HG03039 (cell line): ENCODE data around the gene CD200R1L.
"Not testable (repeated sequence)": the region's sequence is repeated elsewhere in the genome, so short reads cannot be mapped to it uniquely, and the experiment has no call there.

Experiments used
- ATAC-seq: cut with Tn5 transposase; IDR thresholded peaks from one replicate; pipeline ENCODE4 v1.9.1; 2021; ENCODE audit warnings: mild to moderate bottlenecking, moderate library complexity; ENCODE audit not compliant: unreplicated experiment

CD200R1L gene, protein sequence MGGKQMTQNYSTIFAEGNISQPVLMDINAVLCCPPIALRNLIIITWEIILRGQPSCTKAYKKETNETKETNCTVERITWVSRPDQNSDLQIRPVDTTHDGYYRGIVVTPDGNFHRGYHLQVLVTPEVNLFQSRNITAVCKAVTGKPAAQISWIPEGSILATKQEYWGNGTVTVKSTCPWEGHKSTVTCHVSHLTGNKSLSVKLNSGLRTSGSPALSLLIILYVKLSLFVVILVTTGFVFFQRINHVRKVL

DNA sequence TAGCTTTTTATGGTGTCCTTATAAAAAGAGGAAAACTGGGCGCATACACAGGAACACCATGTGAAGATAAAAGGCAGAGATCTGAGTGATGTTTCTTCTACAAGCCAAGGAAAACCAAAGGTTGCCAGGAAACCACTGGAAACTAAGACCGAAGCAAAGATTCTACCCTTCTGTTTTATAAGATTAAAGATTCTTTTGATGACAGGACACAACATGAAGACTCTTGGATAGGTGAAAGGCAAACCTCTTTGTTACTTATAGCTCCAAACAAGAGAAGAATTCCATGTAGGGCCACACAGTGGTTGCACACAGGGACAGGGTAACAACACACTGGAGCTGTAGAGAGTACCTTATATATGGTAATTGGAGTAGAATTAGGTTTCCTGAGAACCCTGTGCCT, at the start of gene CD200R1L:
Gene CD200R1L (minus strand): TSS at position 101 of the 400 bp plus-strand sequence. CDS start 17,497 bp downstream, outside the sequence.
- no peak for ATAC-seq

DNA sequence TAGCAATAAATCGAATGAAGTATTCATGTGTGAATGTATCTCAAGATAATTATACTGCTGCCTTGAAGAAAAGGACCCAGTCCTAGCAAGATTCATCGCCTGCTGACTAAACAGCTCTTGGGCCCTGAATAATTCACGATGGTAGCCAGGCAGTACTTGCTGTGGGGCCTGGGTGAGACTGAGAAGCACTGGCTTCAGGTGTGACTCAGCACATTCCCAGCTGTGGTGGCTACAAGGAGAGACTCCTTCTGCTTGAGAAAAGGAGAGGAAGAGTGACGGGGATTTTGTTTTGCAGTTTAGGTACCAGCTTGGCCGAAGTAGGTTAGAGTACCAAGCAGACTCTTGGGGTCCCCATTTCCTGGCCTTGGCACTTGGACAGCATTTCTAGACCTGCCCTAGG, 47.6 kb upstream of the CD200R1L start:
- no peak for ATAC-seq

DNA sequence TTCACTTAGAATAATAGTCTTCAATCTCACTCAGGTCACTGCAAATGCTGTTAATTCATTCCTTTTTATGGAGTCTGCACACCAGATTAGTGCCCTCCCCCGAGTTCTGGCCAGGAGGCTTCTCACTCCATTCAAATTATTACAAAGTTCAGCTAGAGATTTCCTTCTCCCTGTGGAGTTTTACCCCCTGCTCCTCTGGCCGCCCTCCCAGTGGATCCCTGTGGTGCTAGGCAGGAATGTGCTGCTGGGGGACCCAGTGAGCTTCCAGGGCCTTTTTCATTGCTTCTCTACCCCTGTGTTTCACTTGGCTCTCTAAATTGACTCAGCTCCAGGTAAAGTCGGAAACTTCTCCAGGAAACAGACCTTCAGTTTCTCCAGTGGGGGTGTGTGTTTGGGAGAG, 42.7 kb upstream of the CD200R1L start:
- no peak for ATAC-seq

DNA sequence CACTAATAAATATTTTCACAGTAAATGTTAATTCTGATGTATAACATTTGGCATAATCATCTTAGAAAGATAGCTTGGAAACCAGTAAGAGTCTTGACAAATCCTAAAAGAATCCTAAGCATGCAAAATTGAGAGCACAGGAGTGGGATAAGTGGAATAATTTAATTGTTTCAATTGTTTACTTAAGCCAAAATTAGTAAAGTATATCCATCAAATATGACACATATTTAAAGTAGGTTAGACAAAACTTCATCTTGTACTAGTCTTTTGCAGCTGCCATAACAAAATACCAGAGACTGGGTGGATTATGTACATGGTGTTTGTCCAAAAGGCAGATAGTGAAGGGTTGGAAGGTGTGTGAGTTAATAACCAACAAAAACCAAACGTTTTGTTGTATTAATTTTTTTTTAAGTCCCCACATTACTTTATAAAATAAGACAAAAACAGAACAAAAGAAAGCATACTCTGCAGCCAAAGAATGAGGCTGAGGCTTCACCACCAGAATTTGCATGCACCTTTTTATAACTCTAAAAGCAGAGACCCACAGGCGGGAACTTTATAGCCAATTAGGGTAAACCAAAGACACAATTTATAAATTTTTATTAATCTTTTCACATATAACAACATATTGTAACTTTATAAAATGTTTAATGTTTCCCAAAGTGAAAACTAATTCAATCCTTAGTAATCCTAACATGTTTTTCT, 41.9 kb upstream of the CD200R1L start:
- no peak for ATAC-seq

DNA sequence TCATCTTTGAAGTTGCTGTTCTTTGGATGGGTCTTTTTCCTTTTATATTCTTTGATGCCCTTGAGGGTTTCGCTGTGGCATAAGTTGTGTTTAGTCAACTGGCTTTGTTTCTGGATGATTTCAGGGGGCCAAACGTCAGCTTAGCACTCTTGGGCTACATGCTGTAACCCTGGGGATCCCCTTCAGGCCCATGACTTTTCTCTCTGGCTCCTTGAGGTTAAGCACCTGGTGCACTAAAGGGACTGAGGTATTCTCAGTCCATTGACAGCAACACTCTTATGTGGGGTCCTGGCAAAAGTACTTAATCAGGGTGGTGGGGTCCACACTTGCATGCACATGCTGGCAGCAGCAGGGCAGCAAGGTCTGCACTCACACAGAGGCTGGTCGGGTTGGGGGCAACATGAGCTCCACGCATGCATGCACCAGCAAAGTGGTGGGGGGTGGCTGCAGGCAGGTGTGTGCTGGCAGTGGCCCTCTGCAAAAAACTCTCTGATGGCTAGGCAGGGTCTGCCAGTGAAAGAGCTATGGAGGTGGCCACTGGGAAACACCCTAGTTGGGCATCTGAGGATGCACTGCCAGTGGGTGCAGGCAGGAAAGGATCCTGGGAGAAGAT, 38.1 kb upstream of the CD200R1L start:
- no peak for ATAC-seq

DNA sequence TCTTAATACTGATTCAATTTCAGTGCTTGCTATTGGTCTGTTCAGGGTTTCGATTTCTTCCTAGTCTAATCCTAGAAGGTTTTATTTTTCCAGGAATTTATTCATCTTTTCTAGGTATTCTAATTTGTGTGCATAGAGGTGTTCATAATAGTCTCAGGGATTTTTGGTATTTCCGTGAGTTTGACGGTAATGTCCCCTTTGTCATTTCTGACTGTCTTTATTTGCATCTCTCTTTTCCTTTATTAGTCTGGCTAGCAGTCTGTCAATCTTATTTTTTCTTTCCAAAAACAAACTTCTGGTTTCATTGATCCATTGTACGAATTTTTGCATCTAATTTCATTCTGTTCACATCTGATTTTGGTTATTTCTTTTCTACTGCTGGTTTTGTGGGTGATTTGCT, 35.2 kb upstream of the CD200R1L start:
- no peak for ATAC-seq

DNA sequence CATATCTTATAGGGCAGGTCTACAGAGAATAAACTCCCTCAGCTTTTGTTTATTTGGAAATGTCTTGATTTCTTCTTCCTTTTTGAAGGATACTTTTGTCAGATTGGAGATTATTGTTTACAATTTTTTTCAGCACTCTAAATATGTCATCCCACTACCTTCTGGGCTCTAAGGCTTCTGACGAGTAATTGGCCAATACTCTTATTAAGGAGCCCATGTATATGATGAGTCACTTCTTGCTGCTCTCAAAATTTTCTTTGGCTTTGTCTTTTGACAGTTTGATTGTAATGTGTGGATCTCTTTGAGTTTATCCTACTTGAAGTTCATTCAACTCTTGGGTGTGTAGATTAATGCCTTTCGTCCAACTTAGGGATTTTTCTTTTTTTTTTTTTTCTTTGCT, 28.9 kb upstream of the CD200R1L start:
- no peak for ATAC-seq

DNA sequence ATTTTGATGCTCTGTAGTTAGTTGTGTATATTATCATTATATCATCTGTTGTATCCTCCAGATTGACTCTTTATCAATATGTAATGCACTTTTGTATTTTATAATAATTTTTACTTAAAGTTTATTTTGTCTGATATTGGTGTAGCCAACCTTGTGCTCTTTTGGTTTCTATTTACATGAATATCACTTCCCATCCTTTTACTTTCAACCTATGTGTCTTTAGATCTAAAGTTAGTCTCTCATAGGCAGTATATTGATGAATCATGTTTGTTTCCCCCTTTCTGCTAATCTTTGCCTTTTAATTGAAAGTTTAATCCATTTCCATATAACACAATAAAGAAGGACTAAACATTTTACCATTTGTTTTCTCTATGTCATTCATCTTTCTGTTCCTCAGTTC, 28.1 kb upstream of the CD200R1L start:
- no peak for ATAC-seq

DNA sequence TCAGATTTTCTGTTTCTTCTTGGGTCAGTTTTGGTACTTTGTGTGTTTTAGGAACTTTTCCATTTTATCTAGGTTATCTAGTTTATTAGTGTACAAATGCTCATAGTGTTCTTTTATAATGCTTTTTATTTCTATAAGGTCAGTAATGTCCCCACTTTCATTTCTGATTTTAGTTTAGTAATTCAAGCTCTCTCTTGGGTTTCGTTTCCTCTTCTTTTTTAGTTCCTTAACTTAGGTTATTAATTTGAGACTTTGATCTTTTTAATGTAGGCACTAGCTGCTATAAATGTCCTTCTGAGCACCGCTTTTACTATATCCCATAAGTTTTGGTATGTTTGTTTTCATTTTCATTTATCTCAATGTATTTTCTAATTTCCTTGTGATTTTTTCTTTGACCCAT, 27.0 kb upstream of the CD200R1L start:
- no peak for ATAC-seq

DNA sequence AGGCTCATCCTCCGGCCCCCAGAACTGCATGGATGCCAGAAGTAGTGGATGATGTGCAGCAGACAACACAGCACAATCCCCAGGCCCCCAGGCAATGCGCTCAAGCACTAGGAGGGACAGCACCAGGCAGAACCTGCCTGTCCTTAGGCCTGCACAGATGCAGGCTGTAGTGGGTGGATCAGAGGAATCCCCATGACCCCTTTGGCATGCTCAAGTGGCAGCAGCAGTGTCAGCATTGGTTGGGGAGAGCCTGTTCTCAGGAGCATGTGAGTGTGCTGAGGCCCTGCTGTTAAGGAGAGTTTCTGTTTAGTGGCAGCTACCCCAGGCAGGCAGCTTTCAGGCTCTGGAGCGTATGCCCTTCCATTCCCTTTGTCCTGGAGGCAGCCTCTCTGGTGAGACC, 25.1 kb upstream of the CD200R1L start:
- ATAC-seq = no peak

DNA sequence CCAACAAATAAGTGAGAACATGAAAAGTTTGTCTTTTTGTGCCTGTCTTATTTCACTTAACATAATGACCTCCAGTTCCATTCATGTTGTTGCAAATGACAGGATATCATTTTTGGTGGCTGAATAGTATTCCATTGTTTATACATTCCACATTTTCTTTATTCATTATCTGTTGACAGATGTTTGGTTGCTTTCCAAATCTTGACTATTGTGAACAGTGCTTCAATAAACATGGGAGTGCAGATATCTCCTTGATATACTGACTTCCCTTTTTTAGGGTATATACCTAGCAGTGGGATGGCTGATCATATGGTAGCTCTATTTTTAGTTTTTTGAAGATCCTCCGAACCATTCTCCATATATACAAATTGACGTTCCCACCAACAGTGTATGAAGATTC, 19.1 kb upstream of the CD200R1L start:
- ATAC-seq = no peak

DNA sequence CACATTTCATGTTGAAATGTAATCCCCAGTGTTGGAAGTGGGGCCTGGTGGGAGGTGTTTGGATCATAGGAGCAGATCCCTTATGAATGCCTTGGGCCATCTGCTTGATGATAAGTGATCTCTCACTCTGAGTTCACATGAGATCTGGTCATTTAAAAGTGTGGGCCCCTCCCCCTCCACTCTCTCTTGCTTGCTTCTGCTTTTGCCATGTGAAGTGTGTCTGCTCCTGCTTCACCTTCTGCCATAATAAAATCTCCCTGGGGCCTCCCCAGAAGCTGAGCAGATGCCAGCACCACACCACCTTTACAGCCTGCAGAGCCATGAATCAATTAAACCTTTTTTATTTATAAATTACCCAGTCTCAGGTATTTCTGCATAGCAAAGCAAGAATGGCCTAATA, 14.2 kb upstream of the CD200R1L start:
- ATAC-seq = no peak

DNA sequence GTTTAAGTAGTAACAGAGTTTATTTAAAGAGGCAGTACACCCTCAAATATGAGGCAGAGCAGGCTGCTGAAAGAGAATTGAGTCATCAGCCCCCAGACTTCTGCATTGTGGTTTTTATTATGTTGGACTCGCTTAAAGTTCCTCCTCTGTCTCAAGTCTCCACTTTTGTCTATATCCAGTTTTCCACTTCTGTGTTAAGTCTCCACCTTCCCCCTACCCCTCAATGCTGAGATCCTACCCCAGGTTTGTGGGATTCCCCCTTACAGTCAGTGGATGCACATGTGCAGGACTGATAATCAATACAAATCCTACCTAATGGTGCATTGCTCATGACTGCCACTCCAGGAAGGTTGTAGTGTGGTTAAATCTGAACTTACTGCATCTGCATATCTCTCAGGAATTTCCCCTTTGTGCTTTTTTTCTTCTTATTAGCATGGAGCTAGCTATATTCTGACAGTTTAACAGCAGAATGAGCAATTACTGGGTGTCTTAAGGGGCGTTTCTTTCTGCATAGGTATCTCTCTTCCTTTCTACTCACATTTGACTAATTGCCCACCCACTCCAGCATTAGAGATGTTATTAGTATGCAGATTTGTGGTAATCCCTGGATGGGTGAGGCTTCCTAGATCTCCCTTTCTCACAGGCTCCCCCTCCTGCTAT, 11.9 kb upstream of the CD200R1L start:
- ATAC-seq = no peak

DNA sequence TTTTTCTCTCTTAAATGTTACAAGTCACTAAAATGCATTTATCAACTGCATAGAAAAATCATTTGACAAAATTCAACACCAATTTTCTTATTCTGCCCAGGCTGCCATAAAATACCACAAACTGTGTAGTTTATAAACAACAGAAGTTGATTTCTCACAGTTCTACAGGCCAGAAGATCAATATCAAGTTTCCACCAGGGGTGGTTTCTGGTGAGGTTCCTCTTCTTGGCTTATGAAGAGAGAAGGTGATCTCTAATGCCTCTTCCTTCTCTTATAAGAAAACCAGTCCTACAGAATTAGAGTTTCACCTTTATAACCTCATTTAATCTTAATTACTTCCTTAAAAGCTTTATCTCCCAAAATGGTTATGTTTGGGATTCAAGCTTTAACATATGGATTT, 10.9 kb upstream of the CD200R1L start:
- no peak for ATAC-seq

DNA sequence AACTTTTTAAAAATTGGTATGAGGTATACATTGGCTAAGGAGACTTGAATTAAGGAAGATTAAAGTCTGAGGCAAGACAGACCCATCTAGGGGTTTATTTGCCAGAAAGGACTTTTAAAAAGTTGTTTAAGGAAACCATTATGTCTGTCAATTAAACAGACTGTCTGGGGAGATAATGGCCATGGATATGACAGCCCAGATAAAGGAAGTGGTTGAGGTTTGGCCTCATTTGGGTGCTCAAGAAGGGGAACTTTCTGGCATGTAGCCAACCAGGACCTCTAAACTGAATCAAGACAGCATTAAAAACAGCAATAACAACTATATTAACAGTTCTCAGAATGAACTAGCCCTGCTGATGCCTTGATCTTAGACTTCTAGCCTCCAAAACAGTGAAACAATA, 9.9 kb upstream of the CD200R1L start:
- no peak for ATAC-seq

DNA sequence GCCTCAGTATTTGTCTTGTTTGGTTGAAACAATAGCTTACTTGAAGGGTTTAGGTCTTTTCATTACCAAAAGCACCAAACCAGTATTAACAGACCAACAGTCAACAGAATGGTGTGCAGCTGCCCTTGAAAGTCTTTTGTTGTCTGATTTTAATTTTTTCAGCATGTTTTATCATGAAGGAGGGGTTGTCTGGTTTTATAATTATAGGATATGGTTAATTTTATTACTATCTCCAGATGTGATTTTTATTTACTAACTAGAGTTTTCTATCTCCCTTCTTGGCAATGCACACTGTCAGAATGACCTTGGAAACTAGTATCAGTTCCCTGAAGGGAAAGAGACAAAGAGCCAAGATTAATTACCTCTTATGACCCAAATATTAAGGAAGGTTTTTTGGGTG, 9.2 kb upstream of the CD200R1L start:
- ATAC-seq = no peak

DNA sequence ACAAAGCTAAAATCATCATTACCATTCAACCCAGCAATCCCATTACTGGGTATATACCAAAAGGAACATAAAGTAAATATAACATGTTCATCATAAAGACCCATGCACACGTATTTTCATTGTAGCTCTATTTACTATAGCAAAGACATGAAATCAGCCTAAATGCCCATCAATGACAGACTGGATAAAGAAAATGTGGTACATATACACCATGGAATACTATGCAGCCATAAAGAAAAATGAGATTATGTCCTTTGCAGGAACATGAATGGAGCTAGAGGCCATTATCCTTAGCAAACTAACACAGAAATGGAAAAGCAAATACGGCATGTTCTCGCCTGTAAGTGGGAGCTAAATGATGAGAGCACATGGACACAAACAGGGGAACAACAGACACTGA, 8.4 kb upstream of the CD200R1L start:
- not testable (repeated sequence) for ATAC-seq

DNA sequence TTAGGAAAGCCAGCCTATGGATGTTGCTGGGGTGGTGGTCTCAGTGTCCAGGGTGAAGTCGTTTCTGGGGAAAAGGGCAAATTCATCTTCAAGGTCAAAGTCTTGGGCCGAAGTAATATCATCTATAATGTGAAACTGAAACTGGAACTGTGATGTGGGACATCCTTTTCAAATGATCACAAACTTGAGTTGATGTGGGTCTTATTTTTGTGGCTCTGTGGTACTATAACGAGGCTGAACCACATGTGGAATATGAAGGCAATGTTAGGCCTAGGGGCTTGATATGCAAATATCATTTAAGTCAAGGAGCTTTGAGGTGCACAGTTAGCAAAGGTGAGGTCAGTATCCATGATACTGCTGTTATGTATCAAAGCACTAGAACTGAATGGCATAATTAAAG, 1.5 kb upstream of the CD200R1L start:
- ATAC-seq = no peak

DNA sequence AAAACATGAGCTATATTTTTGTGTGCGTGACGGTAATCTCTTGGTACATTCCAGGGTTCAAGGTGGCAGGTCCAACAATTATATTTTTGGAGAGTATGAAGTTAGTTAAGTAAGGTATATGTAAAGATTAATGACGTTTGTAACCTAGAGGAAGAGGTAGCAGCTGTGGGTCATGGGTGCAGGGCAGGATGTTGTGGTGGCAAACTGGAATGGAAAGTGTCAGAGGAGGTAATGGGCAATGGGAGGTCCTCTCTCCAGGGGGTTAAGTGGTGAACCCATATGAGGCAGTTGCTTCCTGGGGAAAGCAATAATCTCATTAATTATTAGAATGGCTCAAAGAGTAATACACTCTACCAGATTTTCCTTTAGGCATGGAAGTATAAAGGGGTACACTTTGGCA, 1.0 kb upstream of the CD200R1L start:
- ATAC-seq = no peak

DNA sequence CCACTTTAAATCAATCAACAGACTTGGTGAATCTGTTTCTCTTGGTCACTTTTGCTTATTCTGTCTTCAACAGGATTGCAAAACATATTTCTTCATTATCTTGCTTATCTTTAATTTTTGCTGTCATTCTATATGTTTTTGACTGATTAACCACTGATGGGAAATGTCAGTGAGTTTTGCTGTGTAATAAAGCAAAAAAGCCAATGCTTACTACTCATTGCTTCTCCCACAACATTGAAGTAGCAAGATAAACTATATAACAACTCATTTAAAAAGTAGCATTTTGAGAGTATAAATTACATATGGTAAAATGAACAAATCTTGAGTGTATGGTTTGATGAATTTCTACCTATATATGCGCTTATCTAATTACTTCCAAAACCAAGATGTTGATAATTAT, 892 bp downstream of the CD200R1L start:
- no peak for ATAC-seq

DNA sequence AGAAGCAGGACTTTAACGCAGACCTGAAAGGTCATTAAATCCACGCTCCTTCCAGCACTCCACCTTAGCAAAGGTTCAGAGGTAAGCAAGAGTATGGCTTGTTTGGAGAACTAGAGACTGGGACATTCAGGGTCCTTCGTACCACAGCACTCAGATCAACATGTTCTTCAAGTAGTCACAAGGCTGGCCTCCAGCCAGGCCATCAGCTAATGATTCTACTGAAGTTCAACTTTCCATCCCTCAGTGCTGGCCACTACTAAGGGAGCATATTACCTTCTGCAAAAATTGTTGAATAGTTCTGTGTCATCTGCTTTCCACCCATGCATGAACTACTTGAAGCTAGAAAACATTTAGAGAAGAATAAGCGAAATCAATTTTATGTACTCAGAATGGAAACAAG, 17.6 kb downstream of the CD200R1L start:
- no peak for ATAC-seq
